Endothelial cell of umbilical vein (primary cell): ENCODE data around the gene TOPAZ1. TPM values are rescaled to one million over a fixed set of nuclear protein-coding genes. Genes with fewer than 3 reads are reported as not detected.

ENCODE experiments used
- BruUV-seq: library from RNA; stranded (reverse); fragments of 400-500 nt; replicated peaks from 2 replicates; lab custom pipeline; 2021; lab: Mats Ljungman, UMichigan
- CTCF ChIA-PET: fragments of 300-600, 350-600 bp; sonication (Branson Sonifier 250); formaldehyde crosslinking; loops from one replicate; lab custom pipeline; 2021; ENCODE audit warnings: antibody characterized with exemption, inconsistent platforms; lab: Charles Lee
- POLR2A ChIA-PET: fragments of 300-600, 350-600 bp; sonication (Branson Sonifier 250); formaldehyde crosslinking; loops from one replicate; lab custom pipeline; 2021; ENCODE audit warnings: antibody characterized with exemption, inconsistent platforms; lab: Charles Lee
- DNase-seq: peaks from one replicate; pipeline ENCODE4 v3.0.0-alpha.2; 2011; ENCODE audit warnings: low read depth, low spot score
- FAIRE-seq: peaks from 2 replicates; lab custom pipeline; 2011; peaks lifted over from hg19 to GRCh38; lab: Jason Lieb, UNC
- H2AFZ ChIP-seq: 2 replicates; pipeline ENCODE4 v1.6.0; 2012; ENCODE audit warnings: low read depth, low read length, control low read depth, inconsistent platforms
- H3K27ac ChIP-seq: 2 replicates; pipeline ENCODE4 v1.5.1; 2011; ENCODE audit warnings: low read depth, mild to moderate bottlenecking, control low read depth, low read length, moderate library complexity; ENCODE audit not compliant: insufficient read depth
- H3K27me3 ChIP-seq, 2 experiments: 2 replicates each; pipeline versions ENCODE4 v1.6.0 to v1.6.1; 2011; ENCODE audit warnings: low read length in 2 of 2, mixed read lengths in 1 of 2; ENCODE audit not compliant: control insufficient read depth in 2 of 2, insufficient read depth in 2 of 2
- H3K36me3 ChIP-seq, 2 experiments: 2 replicates in 1 of 2; 3 replicates in 1 of 2; pipeline ENCODE4 v1.5.1; 2011; ENCODE audit warnings: low read length in 2 of 2, mild to moderate bottlenecking in 1 of 2, moderate library complexity in 1 of 2; ENCODE audit not compliant: control insufficient read depth in 2 of 2, insufficient read depth in 2 of 2; ENCODE audit errors: extremely low read depth in 1 of 2
- H3K4me1 ChIP-seq: 3 replicates; pipeline ENCODE4 v1.5.1; 2011; ENCODE audit warnings: mild to moderate bottlenecking, low read length; ENCODE audit not compliant: control insufficient read depth, insufficient read depth; ENCODE audit errors: extremely low read depth
- H3K4me2 ChIP-seq: 2 replicates; pipeline ENCODE4 v1.6.1; 2011; ENCODE audit warnings: low read length, control low read depth, mixed read lengths; ENCODE audit not compliant: insufficient read depth
- H3K4me3 ChIP-seq, 3 experiments: fragments of 200-600 bp in 1 of 3; sonication (generic), shearing (Covaris generic) in 1 of 3; replicated peaks in 1 of 3; 2 replicates each; pipeline ENCODE4 v1.5.1; 2011 to 2016; ENCODE audit warnings: control low read depth in 3 of 3, low read length in 3 of 3, mild to moderate bottlenecking in 2 of 3, inconsistent platforms in 1 of 3, low read depth in 1 of 3, moderate library complexity in 1 of 3; ENCODE audit not compliant: insufficient read depth in 1 of 3
- H3K79me2 ChIP-seq: 2 replicates; pipeline ENCODE4 v1.6.0; 2012; ENCODE audit warnings: low read length, inconsistent platforms; ENCODE audit not compliant: control insufficient read depth, insufficient read depth
- H3K9ac ChIP-seq: replicated peaks from 2 replicates; pipeline ENCODE3; 2011; ENCODE audit warnings: low read length, control low read depth; ENCODE audit not compliant: insufficient read depth; ENCODE audit errors: extremely low read depth
- H3K9me1 ChIP-seq: replicated peaks from 3 replicates; pipeline ENCODE4 v1.6.0; 2011; ENCODE audit warnings: mild to moderate bottlenecking, low read length; ENCODE audit not compliant: control insufficient read depth, insufficient read depth; ENCODE audit errors: extremely low read depth
- H3K9me3 ChIP-seq: replicated peaks from 2 replicates; pipeline ENCODE4 v1.5.1; 2012; ENCODE audit warnings: low read length, inconsistent platforms; ENCODE audit not compliant: control insufficient read depth, insufficient read depth
- H4K20me1 ChIP-seq: replicated peaks from 2 replicates; pipeline ENCODE3; 2011; ENCODE audit warnings: mild to moderate bottlenecking, low read length; ENCODE audit not compliant: control insufficient read depth, insufficient read depth; ENCODE audit errors: extremely low read depth
- EZH2 ChIP-seq: IDR thresholded peaks from 2 replicates; pipeline ENCODE4 v1.6.1; 2012; ENCODE audit warnings: borderline replicate concordance, low read depth, mild to moderate bottlenecking, moderate library complexity, low read length, inconsistent platforms; ENCODE audit not compliant: severe bottlenecking
- GATA2 ChIP-seq: IDR thresholded peaks from 2 replicates; pipeline ENCODE4 v1.7.0; 2011; ENCODE audit warnings: low read depth, mild to moderate bottlenecking, moderate library complexity, mixed read lengths, low read length; ENCODE audit not compliant: insufficient read length, insufficient read depth
- JUN ChIP-seq: IDR thresholded peaks from 2 replicates; pipeline ENCODE4 v1.6.1; 2011; ENCODE audit warnings: borderline replicate concordance, low read depth; ENCODE audit not compliant: insufficient read length, insufficient read depth
- MYC ChIP-seq: IDR thresholded peaks from one replicate; pipeline ENCODE4 v1.6.1; 2011; ENCODE audit warnings: mild to moderate bottlenecking, low read depth, low read length
- POLR2A ChIP-seq: IDR thresholded peaks from 2 replicates; pipeline ENCODE4 v1.6.1; 2012; ENCODE audit warnings: low read depth, mild to moderate bottlenecking, control low read depth, low read length
- POLR2AphosphoS5 ChIP-seq: IDR thresholded peaks from 2 replicates; pipeline ENCODE4 v1.6.1; 2012; ENCODE audit warnings: low read depth, mild to moderate bottlenecking, control low read depth, low read length, moderate library complexity; ENCODE audit not compliant: insufficient read depth
- dilution Hi-C: fragments of 300-500 bp; cut with MboI; formaldehyde crosslinking; loops from one replicate; pipeline ENCODE4 v1.15.0; 2019; ENCODE audit warnings: low sequenced_read_pairs; ENCODE audit not compliant: extremely low pct_ligation_motif_present
- intact Hi-C: fragments of 100-400 bp; cut with micrococcal nuclease; formaldehyde crosslinking; loops from one replicate; pipeline ENCODE4 v1.10.0; 2022
- polyA plus RNA-seq, 4 experiments: library from polyadenylated mRNA; depleted of rRNA in 3 of 4; stranded (reverse) in 3 of 4; unstranded in 1 of 4; fragments of >200 nt; gene quantifications; 2 replicates each; pipeline versions ENCODE4 v1.2.1 to v1.2.3, GENCODE V29; 2011 to 2012; ENCODE audit warnings: missing spikeins in 1 of 4
- total RNA-seq: library from RNA; stranded (reverse); gene quantifications from 2 replicates; pipeline ENCODE4 v1.2.3, GENCODE V29; 2021
- TF ChIP-seq, protein P1 (sequence below): IDR thresholded peaks from 2 replicates; pipeline ENCODE4 v1.6.1; 2011; ENCODE audit not compliant: insufficient read depth, insufficient read length
- TF ChIP-seq, protein P2 (sequence below), 2 donors: IDR thresholded peaks; 1 replicate in 1 of 2; 2 replicates in 1 of 2; pipeline ENCODE4 v1.5.1; 2011; ENCODE audit warnings: low read length in 2 of 2, mild to moderate bottlenecking in 2 of 2, moderate library complexity in 2 of 2, control low read depth in 1 of 2, inconsistent platforms in 1 of 2, low read depth in 1 of 2; ENCODE audit not compliant: insufficient read depth in 1 of 2; ENCODE audit errors: extremely low read depth in 1 of 2

The TOPAZ1 gene
- total and polyA plus RNA-seq, 2 donors (not counting 3 experiments of a cell fraction or from before 2014, with no cell fraction given): not detected

DNA sequence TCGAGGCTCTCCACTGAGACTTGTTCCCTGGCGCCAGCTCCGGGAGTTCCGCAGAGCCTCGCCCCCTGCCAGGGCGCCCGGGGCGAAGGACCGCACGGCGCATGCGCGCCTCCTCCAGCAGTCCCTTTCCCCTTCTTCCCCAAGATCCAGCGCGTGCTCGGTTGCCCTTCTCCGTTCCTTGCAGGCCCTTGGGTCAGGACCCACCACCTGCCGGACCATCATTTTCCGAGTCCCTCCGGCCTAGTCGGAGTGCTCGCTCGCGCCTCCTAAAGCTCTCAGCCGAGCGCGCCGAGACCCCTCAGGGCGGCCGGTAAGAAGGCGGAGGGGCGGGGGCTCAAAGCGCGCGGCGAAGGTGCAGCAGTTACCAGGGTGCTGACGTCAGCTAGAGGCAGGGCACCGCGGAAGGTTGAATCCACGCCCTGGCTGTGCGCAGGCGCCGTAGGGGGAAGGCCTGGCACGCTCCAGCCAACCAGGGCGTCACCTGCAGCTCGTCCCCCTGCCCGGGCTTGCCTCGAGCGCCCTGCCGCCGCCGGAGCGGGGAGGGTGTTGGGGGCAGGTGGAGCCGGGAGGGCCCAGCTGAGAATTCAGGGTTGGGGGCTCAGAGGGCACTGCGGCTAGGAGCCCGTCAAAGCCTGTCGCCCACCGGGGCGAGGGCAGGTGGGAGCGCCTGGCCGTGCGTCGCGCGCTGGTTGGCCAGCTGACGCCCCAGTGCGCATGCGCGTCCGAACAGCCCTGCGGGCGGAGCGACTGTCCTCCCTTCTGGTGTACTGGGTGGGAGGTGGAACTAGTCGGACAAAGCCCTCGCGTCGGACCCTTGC, 96.5 kb downstream of the TOPAZ1 start, which contains the start of gene TCAIM:
Gene TCAIM, plus strand, starts transcription at position 757 of the 818 bp plus-strand sequence. CDS start 16,017 bp downstream, outside the sequence.
- intact Hi-C loops (loop anchor here (1.0 to 2.0 kb wide), 7 partner anchors 15 to 718 kb away; partner anchors contain the start of genes TMEM42 and ZNF445), dilution Hi-C loops (no loop called here)
- ChIA-PET CTCF (interaction anchor here (1.3 to 2.8 kb wide), 3 partner anchors 15 to 102 kb away, joined by 4 to 10 read pairs (median 8); no protein-coding TSS in a partner anchor), POLR2A (interaction anchor here (0.6 to 0.8 kb wide), 2 partner anchors 30 to 247 kb away, joined by 3 to 5 read pairs; no protein-coding TSS in a partner anchor)
- Histone ChIP-seq H3K79me2 (peaks cover 9% of the 10 kb centered on the region), H4K20me1 (no peaks in the 10 kb centered on the region), H3K4me2 (peak within 1 kb of the TSS; percentile 99), H2AFZ (peak within 1 kb of the TSS; percentile 56), H3K27ac (peak within 1 kb of the TSS; percentile 55), H3K4me1 (peaks cover 9% of the 10 kb centered on the region), H3K9ac (peak within 1 kb of the TSS; percentile 81), H3K4me3 (peak within 1 kb of the TSS; percentile 65 to 94 (median 68)), H3K9me3 (no peaks in the 10 kb centered on the region), H3K27me3 (peaks cover 4 to 9% of the 10 kb centered on the region in 2 experiments), H3K9me1 (no peaks in the 10 kb centered on the region), H3K36me3 (no peaks in the 10 kb centered on the region)
- DNase-seq (peak; percentile 98), FAIRE-seq (peak; percentile 99)
- no TSS peak for BruUV-seq
- TF ChIP-seq EZH2: no peak
- TF ChIP-seq MYC: no peak
- TF ChIP-seq POLR2AphosphoS5: peak; percentile 6
- no peak for TF ChIP-seq JUN
- TF ChIP-seq, protein P1, sequence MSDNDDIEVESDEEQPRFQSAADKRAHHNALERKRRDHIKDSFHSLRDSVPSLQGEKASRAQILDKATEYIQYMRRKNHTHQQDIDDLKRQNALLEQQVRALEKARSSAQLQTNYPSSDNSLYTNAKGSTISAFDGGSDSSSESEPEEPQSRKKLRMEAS: no peak
- TF ChIP-seq, protein P2, sequence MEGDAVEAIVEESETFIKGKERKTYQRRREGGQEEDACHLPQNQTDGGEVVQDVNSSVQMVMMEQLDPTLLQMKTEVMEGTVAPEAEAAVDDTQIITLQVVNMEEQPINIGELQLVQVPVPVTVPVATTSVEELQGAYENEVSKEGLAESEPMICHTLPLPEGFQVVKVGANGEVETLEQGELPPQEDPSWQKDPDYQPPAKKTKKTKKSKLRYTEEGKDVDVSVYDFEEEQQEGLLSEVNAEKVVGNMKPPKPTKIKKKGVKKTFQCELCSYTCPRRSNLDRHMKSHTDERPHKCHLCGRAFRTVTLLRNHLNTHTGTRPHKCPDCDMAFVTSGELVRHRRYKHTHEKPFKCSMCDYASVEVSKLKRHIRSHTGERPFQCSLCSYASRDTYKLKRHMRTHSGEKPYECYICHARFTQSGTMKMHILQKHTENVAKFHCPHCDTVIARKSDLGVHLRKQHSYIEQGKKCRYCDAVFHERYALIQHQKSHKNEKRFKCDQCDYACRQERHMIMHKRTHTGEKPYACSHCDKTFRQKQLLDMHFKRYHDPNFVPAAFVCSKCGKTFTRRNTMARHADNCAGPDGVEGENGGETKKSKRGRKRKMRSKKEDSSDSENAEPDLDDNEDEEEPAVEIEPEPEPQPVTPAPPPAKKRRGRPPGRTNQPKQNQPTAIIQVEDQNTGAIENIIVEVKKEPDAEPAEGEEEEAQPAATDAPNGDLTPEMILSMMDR (IDR thresholded peaks at IDR 0.05; ENCODE audit: extremely low read depth in 1 of 2, insufficient read depth in 1 of 2, low read depth in 1 of 2, low read length in 2 of 2): no peak
- no peak for TF ChIP-seq GATA2
- peak; percentile 76 for TF ChIP-seq POLR2A
